Urinary bladder (tissue), 4 donors: Measurements from ENCODE around the gene CYP4F22. TPM values are rescaled to one million over a fixed set of nuclear protein-coding genes. Genes with fewer than 3 reads are reported as not detected.

Experiments
- DNase-seq: peaks from one replicate; pipeline ENCODE4 v3.0.0-alpha.2; 2015; ENCODE audit errors: extremely low spot score
- H3K27ac ChIP-seq: one replicate; pipeline ENCODE4 v1.5.1; 2013; ENCODE audit warnings: low read depth, mild to moderate bottlenecking, moderate library complexity
- H3K36me3 ChIP-seq: one replicate; pipeline ENCODE4 v1.6.1; 2013; ENCODE audit warnings: mild to moderate bottlenecking, moderate library complexity; ENCODE audit not compliant: insufficient read depth
- H3K4me1 ChIP-seq: one replicate; pipeline ENCODE4 v1.6.1; 2013; ENCODE audit warnings: mild to moderate bottlenecking, moderate library complexity; ENCODE audit not compliant: insufficient read depth
- H3K4me3 ChIP-seq: one replicate; pipeline ENCODE4 v1.5.1; 2013; ENCODE audit warnings: low read depth, low read length
- WGBS: extraction: QIAGEN DNeasy Blood & Tissue Kit; methylation state at CpG from one replicate; pipeline ENCODE4 v1.1.7; 2013; 5-methylcytosine and 5-hydroxymethylcytosine counted together
- polyA plus RNA-seq: library from polyadenylated mRNA; stranded (reverse); fragments of 200-250 nt; gene quantifications from one replicate; pipeline ENCODE4 v1.2.3, GENCODE V29; 2013
- total RNA-seq: library from RNA; depleted of rRNA; stranded (reverse); fragments of >200 nt; gene quantifications from one replicate; pipeline ENCODE4 v1.2.3, GENCODE V29; 2014
- donor health status: healthy with polysubstance abuse.
- donor health status: healthy.

Gene CYP4F22
- total and polyA plus RNA-seq, 2 donors = 2.4 to 2.6 TPM

- H3K4me1 ChIP-seq = no peaks in the 10 kb centered on the region
- no peaks in the 10 kb centered on the region for H3K36me3 ChIP-seq
- WGBS = 1% methylated on average over 49 of the region's 49 CpGs
- H3K27ac ChIP-seq = no peak overlapping the region
- peak; percentile 53 for DNase-seq
- H3K4me3 ChIP-seq = no peak overlapping the region
Observed at GRCh38 chr19:15555759-15556633, 47.7 kb downstream of the CYP4F22 start.

DNA sequence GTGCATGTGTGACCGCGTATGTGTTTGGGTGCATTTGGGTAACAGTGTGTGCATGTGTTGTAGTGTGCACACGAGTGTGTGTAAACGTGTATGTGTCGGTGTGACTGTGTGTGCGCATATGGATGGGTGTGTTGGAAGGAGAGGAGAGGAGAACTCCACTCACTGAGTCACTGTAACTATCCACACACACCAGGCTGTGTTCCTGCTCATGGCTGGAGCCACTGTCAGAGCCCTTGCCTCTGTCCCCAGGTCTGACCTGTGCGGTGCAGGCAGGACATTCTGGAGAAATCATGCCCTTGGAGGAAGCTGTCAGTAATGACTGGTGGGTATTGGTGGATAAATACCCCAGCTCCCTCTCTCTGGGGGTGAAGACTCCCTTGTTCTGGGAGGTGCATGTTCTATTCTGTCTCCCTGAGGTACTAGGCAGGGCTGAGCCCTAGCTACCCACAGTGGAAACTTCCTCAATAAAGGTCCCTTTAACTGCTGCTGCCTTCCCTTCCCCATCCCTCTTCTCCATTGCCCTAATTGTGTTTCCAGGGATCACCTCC, 48.4 kb downstream of the CYP4F22 start:
- under 1% methylated on average over 7 of the region's 7 CpGs for WGBS
- no peaks in the 10 kb centered on the region for H3K4me1 ChIP-seq
- H3K36me3 ChIP-seq = no peaks in the 10 kb centered on the region
- no peak overlapping the region for H3K27ac ChIP-seq
- H3K4me3 ChIP-seq = no peak overlapping the region
- DNase-seq = no peak

- no peak overlapping the region for H3K4me3 ChIP-seq
- no peaks in the 10 kb centered on the region for H3K36me3 ChIP-seq
- H3K27ac ChIP-seq = no peak overlapping the region
- WGBS = 81% methylated on average over 4 of the region's 4 CpGs
- H3K4me1 ChIP-seq = no peaks in the 10 kb centered on the region
- DNase-seq = no peak
Observed at GRCh38 chr19:15557223-15557622, 48.9 kb downstream of the CYP4F22 start.

GRCh38 chr19:15562145-15562544, 53.8 kb downstream of the CYP4F22 start:
- DNase-seq = no peak
- no peak overlapping the region for H3K4me3 ChIP-seq
- H3K4me1 ChIP-seq = no peaks in the 10 kb centered on the region
- no peaks in the 10 kb centered on the region for H3K36me3 ChIP-seq
- 95% methylated on average over 4 of the region's 4 CpGs for WGBS
- H3K27ac ChIP-seq = no peak overlapping the region

- H3K4me3 ChIP-seq = no peak overlapping the region
- H3K27ac ChIP-seq = no peak overlapping the region
- no peak for DNase-seq
- H3K4me1 ChIP-seq = no peaks in the 10 kb centered on the region
- H3K36me3 ChIP-seq = no peaks in the 10 kb centered on the region
- WGBS = 9% methylated on average over 3 of the region's 3 CpGs
Observed at GRCh38 chr19:15562861-15563260, 54.5 kb downstream of the CYP4F22 start.

DNA sequence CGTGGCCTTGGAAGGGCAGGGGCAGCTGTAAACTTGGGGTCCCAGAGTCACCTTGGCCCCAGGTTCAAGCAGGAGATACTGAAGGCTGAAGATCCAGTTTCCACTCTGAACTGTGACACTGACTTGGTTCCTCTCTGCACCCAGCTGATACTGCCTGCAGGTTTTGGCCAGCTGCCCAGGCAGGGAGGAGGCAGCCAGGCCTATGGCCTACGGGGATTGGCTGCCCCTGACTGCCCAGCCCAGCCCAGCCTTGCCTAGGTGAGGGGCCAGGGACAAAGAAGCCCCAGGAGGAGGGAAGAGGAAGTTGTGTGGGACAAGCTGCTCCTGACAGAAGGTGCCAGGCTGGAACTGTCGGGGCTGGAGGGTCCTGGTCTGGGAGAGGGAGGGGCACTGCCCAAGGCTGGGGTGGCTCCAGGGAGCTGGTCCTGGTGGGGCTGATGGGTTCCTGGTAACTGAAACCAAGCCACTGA, 55.0 kb downstream of the CYP4F22 start:
- Histone ChIP-seq H3K36me3 (no peaks in the 10 kb centered on the region), H3K27ac (no peak overlapping the region), H3K4me3 (no peak overlapping the region), H3K4me1 (no peaks in the 10 kb centered on the region)
- WGBS = 14% methylated on average over 3 of the region's 3 CpGs
- no peak for DNase-seq

DNA sequence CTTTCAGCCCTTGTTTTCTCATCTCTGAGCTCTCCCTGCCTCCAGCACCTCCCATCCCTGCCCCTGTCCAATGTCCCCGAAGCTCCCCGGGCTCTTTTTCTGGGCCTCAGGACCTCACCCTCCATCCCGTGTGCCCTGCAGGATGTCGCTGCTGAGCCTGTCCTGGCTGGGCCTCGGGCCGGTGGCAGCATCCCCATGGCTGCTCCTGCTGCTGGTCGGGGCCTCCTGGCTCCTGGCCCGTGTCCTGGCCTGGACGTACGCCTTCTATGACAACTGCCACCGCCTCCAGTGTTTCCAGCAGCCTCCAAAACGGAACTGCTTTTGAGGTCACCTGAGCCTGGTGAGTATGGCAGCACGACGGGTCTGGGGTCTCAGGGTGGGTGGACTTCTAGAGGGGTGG, 55.6 kb downstream of the CYP4F22 start:
- H3K27ac ChIP-seq = no peak overlapping the region
- DNase-seq = no peak
- 66% methylated on average over 14 of the region's 14 CpGs for WGBS
- no peak overlapping the region for H3K4me3 ChIP-seq
- no peaks in the 10 kb centered on the region for H3K36me3 ChIP-seq
- H3K4me1 ChIP-seq = no peaks in the 10 kb centered on the region

- H3K4me3 ChIP-seq = no peak overlapping the region
- no peak for DNase-seq
- no peak overlapping the region for H3K27ac ChIP-seq
- H3K4me1 ChIP-seq = no peaks in the 10 kb centered on the region
- H3K36me3 ChIP-seq = no peaks in the 10 kb centered on the region
- WGBS = 73% methylated on average over 7 of the region's 7 CpGs
Observed at GRCh38 chr19:15564534-15565168, 56.3 kb downstream of the CYP4F22 start.

- no peaks in the 10 kb centered on the region for H3K4me1 ChIP-seq
- no peak for DNase-seq
- no peak overlapping the region for H3K4me3 ChIP-seq
- no peaks in the 10 kb centered on the region for H3K36me3 ChIP-seq
- WGBS = 84% methylated on average over 3 of the region's 3 CpGs
- H3K27ac ChIP-seq = no peak overlapping the region
Observed at GRCh38 chr19:15570420-15570819, 62.1 kb downstream of the CYP4F22 start.

DNA sequence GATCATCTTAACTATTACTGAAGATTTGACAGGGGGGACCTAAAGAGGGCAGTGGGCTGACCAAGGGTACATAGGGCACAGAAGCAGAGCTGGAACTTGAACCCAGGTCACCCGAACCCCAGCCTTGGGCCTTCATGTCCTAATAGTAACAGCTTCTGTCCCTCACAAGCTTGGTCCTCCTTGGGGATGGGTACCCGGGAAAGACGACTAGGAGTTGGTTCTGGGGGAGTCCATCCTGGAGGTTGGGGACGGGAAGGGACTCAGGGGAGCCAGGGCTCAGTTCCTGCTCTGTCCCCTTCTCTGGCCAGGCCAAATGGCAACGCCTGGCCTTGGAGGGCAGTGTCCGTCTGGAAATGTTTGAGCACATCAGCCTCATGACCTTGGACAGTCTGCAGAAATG, 67.1 kb downstream of the CYP4F22 start:
- H3K36me3 ChIP-seq = no peaks in the 10 kb centered on the region
- H3K4me3 ChIP-seq = no peak overlapping the region
- no peak for DNase-seq
- H3K4me1 ChIP-seq = no peaks in the 10 kb centered on the region
- 55% methylated on average over 6 of the region's 6 CpGs for WGBS
- H3K27ac ChIP-seq = no peak overlapping the region

DNA sequence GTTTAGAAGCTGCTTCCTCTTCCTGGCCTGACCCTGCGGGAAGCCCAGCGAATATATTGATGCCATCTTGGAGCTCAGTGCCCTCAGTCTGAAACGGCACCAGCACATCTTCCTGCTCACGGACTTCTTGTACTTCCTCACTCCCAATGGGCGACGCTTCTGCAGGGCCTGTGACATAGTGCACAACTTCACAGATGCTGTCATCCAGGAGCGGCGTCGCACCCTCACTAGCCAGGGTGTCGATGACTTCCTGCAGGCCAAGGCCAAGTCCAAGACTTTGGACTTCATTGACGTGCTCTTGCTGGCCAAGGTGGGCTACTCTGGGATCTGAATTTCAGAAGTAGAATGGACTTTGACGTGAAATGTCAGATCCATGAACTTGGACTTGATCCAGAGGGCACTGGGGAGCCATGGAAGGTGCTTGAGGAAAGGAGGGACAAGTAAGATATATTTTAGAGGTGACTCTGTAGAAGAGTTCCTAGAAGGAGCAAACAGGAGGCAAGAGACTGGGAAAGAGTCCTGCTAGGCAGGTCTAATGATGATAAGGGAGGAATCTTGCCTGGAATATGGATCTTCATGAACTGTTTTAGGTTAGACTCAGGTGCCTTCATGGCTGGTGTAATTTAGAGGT, 68.3 kb downstream of the CYP4F22 start:
- Histone ChIP-seq H3K4me3 (no peak overlapping the region), H3K27ac (no peak overlapping the region), H3K36me3 (no peaks in the 10 kb centered on the region), H3K4me1 (no peaks in the 10 kb centered on the region)
- no peak for DNase-seq
- 81% methylated on average over 12 of the region's 12 CpGs for WGBS

- Histone ChIP-seq H3K36me3 (no peaks in the 10 kb centered on the region), H3K27ac (no peak overlapping the region), H3K4me1 (no peaks in the 10 kb centered on the region), H3K4me3 (no peak overlapping the region)
- 73% methylated on average over 6 of the region's 6 CpGs for WGBS
- DNase-seq = no peak
Observed at GRCh38 chr19:15577184-15577771, 69.0 kb downstream of the CYP4F22 start.

GRCh38 chr19:15583346-15583745, 75.0 kb downstream of the CYP4F22 start:
- no peaks in the 10 kb centered on the region for H3K4me1 ChIP-seq
- H3K4me3 ChIP-seq = no peak overlapping the region
- no peak overlapping the region for H3K27ac ChIP-seq
- no peak for DNase-seq
- H3K36me3 ChIP-seq = no peaks in the 10 kb centered on the region
- WGBS = 74% methylated on average over 12 of the region's 12 CpGs
